Effector memory CD4-positive, alpha-beta T cell (primary cell): ENCODE measurements around the gene SLC5A1.

Experiments
- DNase-seq, 3 donors: peaks; one replicate each; pipeline ENCODE4 v3.0.0-alpha.2; 2020
- H3K27ac ChIP-seq: 2 replicates; pipeline ENCODE4 v1.7.0; 2013; ENCODE audit warnings: mild to moderate bottlenecking, low read length, moderate library complexity; ENCODE audit not compliant: insufficient read depth, poor library complexity, severe bottlenecking
- H3K27me3 ChIP-seq: replicated peaks from 2 replicates; pipeline ENCODE4 v1.7.0; 2013; ENCODE audit warnings: mild to moderate bottlenecking, low read length; ENCODE audit not compliant: insufficient read depth, control insufficient read depth, poor library complexity, severe bottlenecking
- H3K36me3 ChIP-seq: 2 replicates; pipeline ENCODE4 v1.7.0; 2013; ENCODE audit warnings: mild to moderate bottlenecking, low read length, moderate library complexity; ENCODE audit not compliant: control insufficient read depth, insufficient read depth
- H3K4me1 ChIP-seq: 2 replicates; pipeline ENCODE4 v1.7.0; 2013; ENCODE audit warnings: low read length, mild to moderate bottlenecking; ENCODE audit not compliant: control insufficient read depth, insufficient read depth, poor library complexity, severe bottlenecking
- H3K4me3 ChIP-seq: 2 replicates; pipeline ENCODE4 v1.7.0; 2013; ENCODE audit warnings: low read length, low read depth, mild to moderate bottlenecking; ENCODE audit not compliant: insufficient read depth, poor library complexity, severe bottlenecking
- H3K9me3 ChIP-seq: 2 replicates; pipeline ENCODE4 v1.7.0; 2013; ENCODE audit warnings: mild to moderate bottlenecking, low read length, moderate library complexity; ENCODE audit not compliant: control insufficient read depth
- total RNA-seq, 3 donors: gene quantifications; one replicate each; lab custom pipeline; 2026; lab: John Stamatoyannopoulos, UW

The SLC5A1 gene
- total RNA-seq = 0 reads per million in 3 donors

DNA sequence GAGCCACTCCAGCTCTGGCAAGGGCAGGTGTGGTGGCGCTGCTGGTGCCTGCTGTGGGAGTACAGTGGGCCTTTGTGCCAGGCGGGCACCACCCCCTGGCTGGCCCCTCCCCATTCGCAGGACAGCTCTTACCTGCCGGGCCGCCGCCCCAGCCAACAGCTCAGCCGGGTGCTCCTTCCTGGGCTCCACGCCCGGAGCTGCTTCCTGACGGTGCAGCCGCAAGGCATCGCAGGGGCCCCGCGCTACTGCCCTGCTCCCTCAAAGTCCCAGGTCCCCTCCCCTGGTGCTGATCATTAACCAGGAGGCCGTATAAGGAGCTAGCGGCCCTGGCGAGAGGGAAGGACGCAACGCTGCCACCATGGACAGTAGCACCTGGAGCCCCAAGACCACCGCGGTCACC lies at the start of gene SLC5A1:
Gene SLC5A1, plus strand, starts transcription at position 338 of the 400 bp plus-strand sequence. Its CDS starts 21 bp downstream, at position 359.
- DNase-seq = no peak
- H3K4me3 ChIP-seq = no peak within 1 kb of the TSS
- peaks cover 5% of the 10 kb centered on the region for H3K27me3 ChIP-seq
- no peaks in the 10 kb centered on the region for H3K36me3 ChIP-seq
- no peak within 1 kb of the TSS for H3K27ac ChIP-seq
- H3K9me3 ChIP-seq = no peaks in the 10 kb centered on the region
- no peaks in the 10 kb centered on the region for H3K4me1 ChIP-seq

DNA sequence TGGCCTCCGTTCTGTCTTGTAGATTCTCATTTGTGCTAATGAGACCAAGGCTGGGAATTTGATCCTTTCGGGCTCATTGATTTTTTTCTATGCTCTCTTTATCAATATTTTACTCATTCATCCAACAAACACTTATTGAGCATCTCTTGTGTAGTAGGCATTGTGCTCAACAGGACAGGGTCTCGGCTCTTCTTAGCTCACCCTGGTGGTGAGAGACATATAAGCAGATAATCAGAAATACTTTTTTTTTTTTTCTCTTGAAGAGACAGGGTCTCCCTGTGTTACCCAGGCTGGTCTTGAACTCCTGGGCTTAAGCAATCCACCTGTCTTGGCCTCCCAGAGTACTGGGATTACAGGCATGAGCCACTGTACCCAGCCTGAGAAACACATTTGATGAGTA lies 48.0 kb upstream of the SLC5A1 start:
- H3K27ac ChIP-seq = no peak overlapping the region
- DNase-seq = no peak
- no peaks in the 10 kb centered on the region for H3K9me3 ChIP-seq
- no peaks in the 10 kb centered on the region for H3K36me3 ChIP-seq
- H3K27me3 ChIP-seq = no peaks in the 10 kb centered on the region
- no peak overlapping the region for H3K4me3 ChIP-seq
- no peaks in the 10 kb centered on the region for H3K4me1 ChIP-seq

DNA sequence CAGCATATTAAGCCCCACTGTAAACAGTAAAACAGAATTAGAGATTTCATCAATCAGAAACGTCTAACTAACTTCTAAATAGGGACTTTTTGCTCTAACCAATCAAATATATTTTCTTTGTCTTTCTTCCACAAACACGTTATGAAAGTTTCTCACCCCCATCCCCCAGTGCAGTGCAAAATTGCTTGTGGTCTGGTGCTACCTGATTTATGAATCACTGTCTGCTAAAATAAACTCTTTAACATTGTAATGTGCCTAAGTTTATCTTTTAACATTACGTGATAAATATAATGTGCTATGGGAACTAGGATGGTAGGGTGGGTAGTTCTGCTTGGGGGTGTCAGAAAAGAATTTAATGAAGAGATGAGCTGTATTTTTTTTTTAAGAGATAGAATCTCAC lies 47.3 kb upstream of the SLC5A1 start:
- Histone ChIP-seq H3K27me3 (no peaks in the 10 kb centered on the region), H3K27ac (no peak overlapping the region), H3K9me3 (no peaks in the 10 kb centered on the region), H3K4me1 (no peaks in the 10 kb centered on the region), H3K4me3 (no peak overlapping the region), H3K36me3 (no peaks in the 10 kb centered on the region)
- no peak for DNase-seq

DNA sequence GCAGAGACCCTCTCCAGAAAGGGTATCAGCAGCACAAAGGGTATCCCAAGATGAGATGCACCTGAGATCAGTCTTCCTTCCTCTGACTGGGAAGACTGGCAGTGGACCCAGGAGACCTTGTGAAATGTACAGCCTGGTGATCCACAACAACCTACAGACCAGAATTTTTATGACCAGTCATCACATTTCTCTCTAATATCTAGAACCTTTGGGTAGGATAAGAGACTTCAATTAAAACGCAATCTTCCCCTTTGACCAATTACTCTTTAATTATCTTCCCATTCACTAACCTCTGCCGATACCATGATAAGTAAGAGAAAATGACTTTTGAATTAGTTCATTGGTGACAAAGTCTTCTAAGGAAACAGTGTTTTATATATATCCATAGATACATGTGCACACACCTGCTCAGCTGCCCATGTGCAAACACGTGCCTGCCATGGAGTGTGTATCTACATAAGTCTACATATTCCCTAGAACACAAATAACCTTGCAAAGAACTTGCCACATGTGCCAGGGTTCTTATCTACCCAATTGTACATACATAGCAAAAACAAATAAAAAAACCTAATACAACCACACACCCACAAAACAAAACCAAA lies 44.2 kb upstream of the SLC5A1 start:
- no peaks in the 10 kb centered on the region for H3K9me3 ChIP-seq
- no peak overlapping the region for H3K4me3 ChIP-seq
- no peaks in the 10 kb centered on the region for H3K36me3 ChIP-seq
- H3K27me3 ChIP-seq = no peaks in the 10 kb centered on the region
- no peak for DNase-seq
- H3K27ac ChIP-seq = no peak overlapping the region
- H3K4me1 ChIP-seq = no peaks in the 10 kb centered on the region

DNA sequence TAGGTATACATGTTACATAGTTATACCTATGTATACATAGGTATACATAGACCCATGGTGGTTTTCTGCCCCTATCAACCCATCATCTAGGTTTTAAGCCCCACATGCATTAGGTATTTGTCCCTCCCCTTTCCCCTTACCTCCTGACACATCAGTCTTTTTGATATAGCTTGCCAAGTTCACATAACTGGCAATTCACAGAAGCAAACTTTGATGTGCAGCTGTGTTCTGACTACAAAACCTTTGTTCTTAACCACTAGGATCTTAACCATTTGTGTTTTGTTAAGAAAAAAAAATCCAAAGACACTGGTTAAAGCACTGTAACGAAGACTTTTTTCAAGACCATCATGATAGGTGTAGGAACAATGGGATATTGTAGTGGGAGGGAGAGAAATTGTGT lies 42.9 kb upstream of the SLC5A1 start:
- H3K4me3 ChIP-seq = no peak overlapping the region
- H3K27ac ChIP-seq = no peak overlapping the region
- H3K4me1 ChIP-seq = no peaks in the 10 kb centered on the region
- no peaks in the 10 kb centered on the region for H3K27me3 ChIP-seq
- H3K9me3 ChIP-seq = no peaks in the 10 kb centered on the region
- H3K36me3 ChIP-seq = no peaks in the 10 kb centered on the region
- DNase-seq = no peak

DNA sequence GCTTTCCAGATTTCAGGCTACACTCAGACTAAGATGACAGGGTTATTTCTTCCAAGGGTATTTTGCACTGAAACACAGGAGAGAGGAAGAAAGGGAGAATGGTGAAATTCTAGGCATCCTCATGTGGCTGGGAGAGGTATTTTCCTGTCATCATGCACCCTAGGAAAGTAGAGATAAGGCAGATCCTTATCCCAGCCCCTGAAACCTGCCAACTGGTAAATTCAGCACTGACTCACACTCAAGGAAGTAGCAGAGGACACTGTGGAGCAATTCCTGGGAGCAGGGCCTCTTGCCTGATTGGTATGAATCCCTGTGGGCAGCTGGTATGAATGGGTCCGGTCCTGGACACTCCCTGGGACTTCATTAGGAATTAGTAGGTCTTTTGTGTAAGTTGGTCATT lies 37.6 kb upstream of the SLC5A1 start:
- no peaks in the 10 kb centered on the region for H3K9me3 ChIP-seq
- no peak for DNase-seq

DNA sequence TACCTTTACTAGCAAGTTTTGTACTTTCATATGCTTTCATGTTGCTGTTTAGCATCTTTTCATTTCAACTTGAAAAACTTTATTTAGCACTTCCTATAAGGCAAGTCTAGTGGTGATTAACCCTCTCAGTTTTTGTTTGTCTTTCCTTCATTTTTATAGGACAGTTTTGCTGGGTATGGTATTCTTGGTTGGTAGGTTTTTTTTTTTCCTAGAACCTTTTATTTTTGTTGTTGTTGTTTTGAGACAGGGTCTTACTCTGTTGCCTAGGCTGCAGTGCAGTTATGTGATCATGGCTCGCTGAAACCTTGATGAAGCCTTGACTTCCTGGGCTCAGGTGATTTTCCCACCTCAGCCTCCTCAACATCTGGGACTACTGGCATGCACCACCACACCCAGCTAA lies 29.9 kb upstream of the SLC5A1 start:
- H3K9me3 ChIP-seq = peaks cover 7% of the 10 kb centered on the region
- H3K27me3 ChIP-seq = no peaks in the 10 kb centered on the region
- no peaks in the 10 kb centered on the region for H3K36me3 ChIP-seq
- H3K4me3 ChIP-seq = no peak overlapping the region
- H3K4me1 ChIP-seq = no peaks in the 10 kb centered on the region
- no peak for DNase-seq
- H3K27ac ChIP-seq = no peak overlapping the region

More for the DNA sequence above, 37.6 kb upstream of the SLC5A1 start:
- Histone ChIP-seq H3K4me1 (no peaks in the 10 kb centered on the region), H3K4me3 (no peak overlapping the region), H3K27ac (no peak overlapping the region), H3K36me3 (no peaks in the 10 kb centered on the region), H3K27me3 (no peaks in the 10 kb centered on the region)

DNA sequence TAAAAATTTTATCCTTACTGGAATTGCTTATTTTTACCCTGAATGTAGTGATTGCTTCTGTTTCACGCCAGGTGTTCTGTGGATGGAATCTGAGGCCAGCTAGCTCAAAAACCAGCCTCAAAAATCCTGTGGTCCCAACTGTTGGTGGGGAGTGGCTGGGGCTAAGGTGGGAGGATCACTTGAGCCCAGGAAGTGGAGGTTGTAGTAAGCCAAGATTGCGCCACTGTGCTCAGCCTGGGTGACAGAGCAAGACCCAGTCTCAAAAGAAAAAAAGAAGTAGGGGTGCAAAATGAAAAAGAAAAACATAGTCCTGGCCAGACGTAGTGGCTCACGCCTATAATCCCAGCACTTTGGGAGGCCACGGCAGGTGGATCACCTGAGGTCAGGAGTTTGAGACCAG lies 27.0 kb upstream of the SLC5A1 start:
- no peaks in the 10 kb centered on the region for H3K36me3 ChIP-seq
- H3K9me3 ChIP-seq = peaks cover 7% of the 10 kb centered on the region
- no peak for DNase-seq
- H3K4me3 ChIP-seq = no peak overlapping the region
- H3K27ac ChIP-seq = no peak overlapping the region
- H3K27me3 ChIP-seq = no peaks in the 10 kb centered on the region
- H3K4me1 ChIP-seq = no peaks in the 10 kb centered on the region

DNA sequence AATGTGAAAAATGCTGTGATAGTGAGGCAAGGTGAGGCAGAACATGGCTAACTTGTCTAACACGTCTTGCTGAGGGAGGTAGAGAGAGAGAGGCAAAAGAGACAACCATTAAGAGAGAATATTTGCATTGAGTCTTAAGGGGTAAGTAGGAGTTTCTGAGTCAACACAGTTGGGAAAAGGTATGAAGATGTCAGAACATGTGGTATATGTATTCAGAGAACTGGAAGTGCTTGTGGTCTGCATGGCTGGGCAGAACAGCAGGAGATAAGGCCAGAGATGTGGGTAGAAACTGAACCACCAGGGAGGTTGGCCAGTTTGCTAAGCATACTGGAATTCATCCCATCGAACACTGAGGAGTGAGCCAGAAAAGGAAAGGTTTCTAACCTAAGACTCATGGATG lies 25.0 kb upstream of the SLC5A1 start:
- peaks cover 7% of the 10 kb centered on the region for H3K9me3 ChIP-seq
- H3K36me3 ChIP-seq = no peaks in the 10 kb centered on the region
- H3K4me1 ChIP-seq = no peaks in the 10 kb centered on the region
- no peak overlapping the region for H3K4me3 ChIP-seq
- H3K27ac ChIP-seq = no peak overlapping the region
- no peak for DNase-seq
- H3K27me3 ChIP-seq = no peaks in the 10 kb centered on the region

DNA sequence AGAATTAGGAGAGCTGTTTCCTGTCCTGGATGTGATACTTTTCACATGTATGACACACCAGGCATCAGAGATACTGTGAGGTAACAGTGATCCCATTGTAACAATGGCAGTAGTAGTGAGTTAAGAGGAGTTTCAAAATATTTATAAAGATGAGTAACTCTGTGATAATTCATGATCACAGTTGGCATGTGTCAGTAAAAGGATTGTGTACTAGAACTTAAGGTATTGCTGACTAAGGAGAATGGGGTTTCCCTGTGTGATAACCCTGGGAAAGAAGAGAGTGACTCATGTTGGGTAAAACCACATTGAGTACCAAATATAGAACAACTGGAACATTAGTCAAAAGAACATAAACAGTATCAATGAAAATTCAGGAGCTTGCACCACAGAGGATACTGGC lies 22.9 kb upstream of the SLC5A1 start:
- no peaks in the 10 kb centered on the region for H3K9me3 ChIP-seq
- no peak overlapping the region for H3K4me3 ChIP-seq
- H3K27ac ChIP-seq = no peak overlapping the region
- H3K36me3 ChIP-seq = no peaks in the 10 kb centered on the region
- H3K4me1 ChIP-seq = no peaks in the 10 kb centered on the region
- no peak for DNase-seq
- H3K27me3 ChIP-seq = no peaks in the 10 kb centered on the region
